K562 (cell line): ENCODE data around the gene MARS1. TPM values are rescaled to one million over a fixed set of nuclear protein-coding genes. Genes with fewer than 3 reads are reported as not detected.

Experiments used
- ATF1 ChIP-seq, 2 experiments: fragments of 450-650 bp in 1 of 2; IDR thresholded peaks; 2 replicates each; pipeline ENCODE4 v1.6.1; 2016; ENCODE audit warnings: missing compliant biosample characterization in 1 of 2, missing genetic modification characterization in 1 of 2
- CEBPG ChIP-seq, 3 experiments: fragments of 200-800 bp in 1 of 3; sonication (Bioruptor generic) in 1 of 3; sonication (generic) in 1 of 3; formaldehyde crosslinking in 1 of 3; IDR thresholded peaks in 2 of 3; conservative IDR thresholded peaks in 1 of 3; 2 replicates each; pipeline versions ENCODE4 v1.6.1 to v1.8.0; 2016 to 2022; ENCODE audit warnings: missing compliant biosample characterization in 2 of 3, missing genetic modification characterization in 2 of 3, mild to moderate bottlenecking in 1 of 3, missing genetic modification reagents in 1 of 3
- CTBP1 ChIP-seq: fragments of 450-650 bp; IDR thresholded peaks from 2 replicates; pipeline ENCODE4 v1.6.1; 2016; ENCODE audit warnings: borderline replicate concordance
- GATAD2A ChIP-seq: fragments of 450-650 bp; IDR thresholded peaks from 2 replicates; pipeline ENCODE4 v1.6.1; 2017
- HSF4 ChIP-seq: fragments of 250-450 bp; sonication (Bioruptor Pico); IDR thresholded peaks from 2 replicates; pipeline ENCODE4 v2.1.2; 2022; ENCODE audit warnings: mild to moderate bottlenecking, moderate library complexity, borderline replicate concordance
- KLF16 ChIP-seq: IDR thresholded peaks from 2 replicates; pipeline ENCODE4 v1.6.1; 2016; ENCODE audit warnings: antibody characterized with exemption
- MAFG ChIP-seq: fragments of 450-650 bp; conservative IDR thresholded peaks from 2 replicates; pipeline ENCODE4 v1.6.1; 2016; ENCODE audit warnings: missing genetic modification characterization, missing compliant biosample characterization
- MTF1 ChIP-seq: fragments of 250-450 bp; sonication (Bioruptor Pico); IDR thresholded peaks from 2 replicates; pipeline ENCODE4 v1.9.0; 2021; ENCODE audit warnings: moderate library complexity, mild to moderate bottlenecking, inconsistent platforms, borderline replicate concordance
- NCOA1 ChIP-seq: fragments of 450-650 bp; IDR thresholded peaks from 2 replicates; pipeline ENCODE4 v1.6.1; 2016; ENCODE audit warnings: low read depth
- NFIC ChIP-seq: fragments of 450-650 bp; IDR thresholded peaks from 2 replicates; pipeline ENCODE4 v1.6.1; 2017; ENCODE audit warnings: mild to moderate bottlenecking, inconsistent platforms
- OTX1 ChIP-seq: fragments of 450-650 bp; formaldehyde crosslinking; IDR thresholded peaks from 2 replicates; pipeline ENCODE4 v1.4.0; 2022; ENCODE audit warnings: mild to moderate bottlenecking
- RCOR1 ChIP-seq, 2 experiments: IDR thresholded peaks; 2 replicates each; pipeline ENCODE4 v1.6.1; 2012; ENCODE audit warnings: low read depth in 2 of 2, low read length in 2 of 2, borderline replicate concordance in 1 of 2, improper control_type of control experiment in 1 of 2
- SMAD3 ChIP-seq: fragments of 450-650 bp; formaldehyde crosslinking; conservative IDR thresholded peaks from 2 replicates; pipeline ENCODE4 v1.4.0; 2020; ENCODE audit warnings: mild to moderate bottlenecking
- SMARCA4 ChIP-seq: fragments of 450-650 bp; IDR thresholded peaks from 2 replicates; pipeline ENCODE4 v1.6.1; 2016
- SPI1 ChIP-seq: IDR thresholded peaks from 2 replicates; pipeline ENCODE4 v1.6.1; 2011; ENCODE audit warnings: low read depth, low read length, control low read depth, borderline replicate concordance
- SRSF3 ChIP-seq: fragments of 200-400 bp; formaldehyde crosslinking; IDR thresholded peaks from 2 replicates; pipeline ENCODE4 v1.6.1; 2016; ENCODE audit warnings: mild to moderate bottlenecking, low read length, moderate library complexity; ENCODE audit not compliant: insufficient read depth
- TAF7 ChIP-seq: fragments of 450-650 bp; IDR thresholded peaks from 2 replicates; pipeline ENCODE4 v1.6.1; 2016; ENCODE audit warnings: missing genetic modification characterization, missing compliant biosample characterization
- WHSC1 ChIP-seq: IDR thresholded peaks from one replicate; pipeline ENCODE4 v1.6.1; 2012; ENCODE audit warnings: low read length, control low read depth, inconsistent platforms
- XRCC4 ChIP-seq: IDR thresholded peaks from one replicate; pipeline ENCODE4 v1.6.1; 2011; ENCODE audit not compliant: insufficient read depth, insufficient read length; ENCODE audit errors: extremely low read depth
- ZKSCAN8 ChIP-seq: fragments of 200-800 bp; sonication (Bioruptor generic); IDR thresholded peaks from 2 replicates; pipeline ENCODE4 v1.6.1; 2016; ENCODE audit warnings: missing genetic modification characterization, missing compliant biosample characterization
- ZNF24 ChIP-seq: fragments of 450-650 bp; IDR thresholded peaks from 2 replicates; pipeline ENCODE4 v1.6.1; 2016
- ZNF253 ChIP-seq: fragments of 250-450 bp; sonication (Bioruptor Pico); conservative IDR thresholded peaks from 2 replicates; pipeline ENCODE4 v1.6.1; 2021; ENCODE audit warnings: mild to moderate bottlenecking
- ZNF583 ChIP-seq: fragments of 250-450 bp; sonication (Bioruptor Pico); IDR thresholded peaks from 2 replicates; pipeline ENCODE4 v1.4.0; 2020
- ZNF589 ChIP-seq: fragments of 200-800 bp; sonication (Bioruptor generic); IDR thresholded peaks from 2 replicates; pipeline ENCODE4 v1.6.1; 2016; ENCODE audit warnings: low read depth, missing genetic modification characterization, missing compliant biosample characterization
- polyA plus RNA-seq, 8 experiments: library from polyadenylated mRNA; depleted of rRNA in 4 of 8; stranded (reverse) in 5 of 8; unstranded in 3 of 8; fragments of >200 nt; fragmentation: Nextera tagmentation in 2 of 8; fragmentation: Illumina TruSeq in 1 of 8; extraction: Ambion mirVana in 2 of 8; extraction: Trizol in 1 of 8; gene quantifications; 2 replicates each; pipeline versions ENCODE4 v1.2.1 to v1.2.3, GENCODE V29; 2011 to 2014; ENCODE audit warnings: inconsistent platforms in 1 of 8, missing spikeins in 1 of 8
- total RNA-seq, 7 experiments: library from RNA; depleted of rRNA in 6 of 7; stranded (reverse); fragments of >200 nt in 6 of 7; fragmentation: Illumina TruSeq in 2 of 7; extraction: Trizol in 2 of 7; gene quantifications; 2 replicates each; pipeline versions ENCODE4 v1.2.1 to v1.2.3, GENCODE V29; 2011 to 2021; ENCODE audit warnings: low replicate concordance in 1 of 7
- TF ChIP-seq, protein P1 (sequence below): IDR thresholded peaks from 3 replicates; pipeline ENCODE4 v1.6.1; 2011; ENCODE audit warnings: borderline replicate concordance, mild to moderate bottlenecking; ENCODE audit not compliant: insufficient read length, insufficient read depth

The MARS1 gene
- total and polyA plus RNA-seq, 9 of the 15 experiments (the other 6 are each of a cell fraction or from before 2014, with no cell fraction given): 117 to 382 (median 220) TPM

GRCh38 chr12:57454566-57455373 lies 33.1 kb upstream of the MARS1 start, which contains the start of gene INHBE (continued):
- TF ChIP-seq WHSC1 (no peak), NCOA1 (0 out of 2 replicates have a peak, but pooled peaks have one; percentile 52), CTBP1 (peak; percentile 70; the same call in 1 of the 2 replicates), ZNF253 (CRISPR knock-in tag) (no peak), MAFG (0 out of 2 replicates have a peak, but pooled peaks have one; percentile 2), ZNF589 (CRISPR knock-in tag) (peak; percentile 76), ATF1 (CRISPR knock-in tag; IDR thresholded peaks at IDR 0.05) (no peak), ATF1 (tag; IDR thresholded peaks at IDR 0.05) (peak; percentile 10; the same call in 1 of the 2 replicates), ZNF24 (peak; percentile 5; the same call in 1 of the 2 replicates), XRCC4 (no peak), CEBPG (CRISPR knock-in tag; IDR thresholded peaks at IDR 0.05) (peak; percentile 100), CEBPG (tag; conservative IDR thresholded peaks at IDR 0.05 in 1 of 2, IDR thresholded peaks at IDR 0.05 in 1 of 2) (peak; percentile 91 to 99), TAF7 (tag) (0 out of 2 replicates have a peak, but pooled peaks have one; percentile 21), SMAD3 (0 out of 2 replicates have a peak, but pooled peaks have one; percentile 31), RCOR1 (IDR thresholded peaks at IDR 0.05; ENCODE audit: borderline replicate concordance in 1 of 2, low read depth in 2 of 2, low read length in 2 of 2) (0 out of 4 replicates have a peak, but pooled peaks of 1 of the 2 experiments have one; percentile 48), SRSF3 (peak; percentile 89; the same call in 1 of the 2 replicates), SMARCA4 (peak; percentile 27; the same call in 1 of the 2 replicates), SPI1 (no peak), NFIC (peak; percentile 11; the same call in 1 of the 2 replicates), KLF16 (peak; percentile 40; the same call in 1 of the 2 replicates), MTF1 (peak; percentile 54; the same call in 1 of the 2 replicates), GATAD2A (0 out of 2 replicates have a peak, but pooled peaks have one; percentile 51), ZNF583 (CRISPR knock-in tag) (peak; percentile 88), OTX1 (peak; percentile 53; the same call in 1 of the 2 replicates), ZKSCAN8 (CRISPR knock-in tag) (peak; percentile 79), HSF4 (CRISPR knock-in tag) (no peak)
- TF ChIP-seq, protein P1, sequence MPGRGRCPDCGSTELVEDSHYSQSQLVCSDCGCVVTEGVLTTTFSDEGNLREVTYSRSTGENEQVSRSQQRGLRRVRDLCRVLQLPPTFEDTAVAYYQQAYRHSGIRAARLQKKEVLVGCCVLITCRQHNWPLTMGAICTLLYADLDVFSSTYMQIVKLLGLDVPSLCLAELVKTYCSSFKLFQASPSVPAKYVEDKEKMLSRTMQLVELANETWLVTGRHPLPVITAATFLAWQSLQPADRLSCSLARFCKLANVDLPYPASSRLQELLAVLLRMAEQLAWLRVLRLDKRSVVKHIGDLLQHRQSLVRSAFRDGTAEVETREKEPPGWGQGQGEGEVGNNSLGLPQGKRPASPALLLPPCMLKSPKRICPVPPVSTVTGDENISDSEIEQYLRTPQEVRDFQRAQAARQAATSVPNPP: no peak
